HEK293 (cell line): ENCODE data around the gene PROM2.

ENCODE experiments used
- CTCF ChIA-PET: fragments of 350-600 bp; formaldehyde crosslinking; extraction: SDS; loops from one replicate; lab custom pipeline; 2021; ENCODE audit warnings: antibody characterized with exemption; lab: Yijun Ruan, JAX
- POLR2A ChIA-PET: fragments of 300-600 bp; formaldehyde crosslinking; extraction: SDS; loops from one replicate; lab custom pipeline; 2020; ENCODE audit warnings: antibody characterized with exemption, inconsistent platforms; lab: Yijun Ruan, JAX
- H3K27ac ChIP-seq: fragments of 200-500 bp; sonication (Bioruptor generic); 2 replicates; pipeline ENCODE4 v1.5.1; 2014; ENCODE audit warnings: low read depth, low read length, control low read depth, inconsistent platforms; ENCODE audit errors: extremely low read depth
- H3K36me3 ChIP-seq, 2 experiments: fragments of 200-500 bp in 1 of 2; sonication (Bioruptor generic) in 1 of 2; 1 replicate in 1 of 2; 2 replicates in 1 of 2; pipeline ENCODE4 v1.5.1; 2014 to 2017; ENCODE audit warnings: inconsistent platforms in 2 of 2, low read length in 2 of 2; ENCODE audit not compliant: control insufficient read depth in 2 of 2, insufficient read depth in 1 of 2
- H3K4me1 ChIP-seq: fragments of 200-500 bp; sonication (Bioruptor generic); 2 replicates; pipeline ENCODE4 v1.5.1; 2014; ENCODE audit warnings: mild to moderate bottlenecking, low read length, inconsistent platforms; ENCODE audit not compliant: control insufficient read depth, insufficient read depth
- H3K4me3 ChIP-seq: 2 replicates; pipeline ENCODE4 v1.5.1; 2011; ENCODE audit warnings: low read depth, mild to moderate bottlenecking, control low read depth, low read length, moderate library complexity
- H3K9me3 ChIP-seq: fragments of 200-500 bp; sonication (Bioruptor generic); 2 replicates; pipeline ENCODE4 v1.5.1; 2014; ENCODE audit warnings: low read depth, low read length, inconsistent platforms; ENCODE audit not compliant: control insufficient read depth, insufficient read depth
- EGR2 ChIP-seq: fragments of 450-650 bp; formaldehyde crosslinking; IDR thresholded peaks from 2 replicates; pipeline ENCODE4 v1.5.1; 2016; ENCODE audit warnings: low read depth, missing biosample characterization, missing genetic modification characterization
- ZBTB11 ChIP-seq: fragments of 450-650 bp; formaldehyde crosslinking; conservative IDR thresholded peaks from 2 replicates; pipeline ENCODE4 v1.5.1; 2016; ENCODE audit warnings: low read depth, missing biosample characterization, missing genetic modification characterization
- ZBTB48 ChIP-seq: fragments of 450-650 bp; formaldehyde crosslinking; IDR thresholded peaks from 2 replicates; pipeline ENCODE4 v1.5.1; 2016; ENCODE audit warnings: missing biosample characterization, missing genetic modification characterization
- ZFHX2 ChIP-seq: fragments of 450-650 bp; formaldehyde crosslinking; conservative IDR thresholded peaks from 2 replicates; pipeline ENCODE4 v1.5.1; 2016; ENCODE audit warnings: missing biosample characterization, missing genetic modification characterization
- ZNF112 ChIP-seq: fragments of 450-650 bp; formaldehyde crosslinking; IDR thresholded peaks from 2 replicates; pipeline ENCODE4 v1.5.0; 2017; ENCODE audit warnings: missing biosample characterization, missing genetic modification characterization
- ZNF292 ChIP-seq: fragments of 450-650 bp; formaldehyde crosslinking; IDR thresholded peaks from 2 replicates; pipeline ENCODE4 v1.5.1; 2016; ENCODE audit warnings: low read depth, missing biosample characterization, missing genetic modification characterization, borderline replicate concordance
- ZNF624 ChIP-seq: fragments of 450-650 bp; formaldehyde crosslinking; IDR thresholded peaks from 2 replicates; pipeline ENCODE4 v1.5.1; 2017; ENCODE audit warnings: missing biosample characterization, missing genetic modification characterization
- TF ChIP-seq, protein P1 (sequence below): fragments of 450-650 bp; formaldehyde crosslinking; IDR thresholded peaks from 2 replicates; pipeline ENCODE4 v1.5.1; 2016; ENCODE audit warnings: missing biosample characterization, missing genetic modification characterization

Gene PROM2

DNA sequence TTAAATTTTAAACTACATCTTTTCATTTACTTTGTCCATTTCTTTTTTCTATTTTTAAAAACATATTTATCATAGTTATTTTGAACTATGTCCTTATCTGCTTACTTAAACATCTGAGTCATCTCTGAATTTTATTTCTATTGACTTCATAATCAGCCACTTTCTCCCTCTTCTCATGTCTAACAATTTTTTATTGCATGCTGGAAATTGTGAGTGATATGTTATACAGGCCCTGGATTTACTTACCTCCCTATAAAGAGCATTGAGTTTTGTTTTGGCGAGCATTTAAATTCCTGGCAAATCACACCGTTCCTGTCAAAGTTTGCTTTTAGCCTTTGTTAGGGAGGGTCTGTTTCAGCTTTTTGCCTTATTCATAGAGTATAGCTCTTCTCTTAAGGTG lies 62.2 kb downstream of the PROM2 start:
- no peak overlapping the region for H3K4me3 ChIP-seq
- TF ChIP-seq, protein P1, sequence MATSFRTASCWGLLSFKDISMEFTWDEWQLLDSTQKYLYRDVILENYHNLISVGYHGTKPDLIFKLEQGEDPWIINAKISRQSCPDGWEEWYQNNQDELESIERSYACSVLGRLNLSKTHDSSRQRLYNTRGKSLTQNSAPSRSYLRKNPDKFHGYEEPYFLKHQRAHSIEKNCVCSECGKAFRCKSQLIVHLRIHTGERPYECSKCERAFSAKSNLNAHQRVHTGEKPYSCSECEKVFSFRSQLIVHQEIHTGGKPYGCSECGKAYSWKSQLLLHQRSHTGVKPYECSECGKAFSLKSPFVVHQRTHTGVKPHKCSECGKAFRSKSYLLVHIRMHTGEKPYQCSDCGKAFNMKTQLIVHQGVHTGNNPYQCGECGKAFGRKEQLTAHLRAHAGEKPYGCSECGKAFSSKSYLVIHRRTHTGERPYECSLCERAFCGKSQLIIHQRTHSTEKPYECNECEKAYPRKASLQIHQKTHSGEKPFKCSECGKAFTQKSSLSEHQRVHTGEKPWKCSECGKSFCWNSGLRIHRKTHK (tag by site-specific recombination) = peak; percentile 71; the same call in 1 of the 2 replicates
- TF ChIP-seq ZBTB48 = no peak
- TF ChIP-seq, all 188 proteins: peak for 1
- no peaks in the 10 kb centered on the region for H3K9me3 ChIP-seq
- H3K27ac ChIP-seq = no peak overlapping the region
- CTCF ChIA-PET = interaction anchor here (0.6 to 1.4 kb wide), 3 partner anchors 9 to 53 kb away, joined by 3 to 6 read pairs (median 4); no protein-coding TSS in a partner anchor
- H3K36me3 ChIP-seq = no peaks in the 10 kb centered on the region
- peaks cover 6% of the 10 kb centered on the region for H3K4me1 ChIP-seq
- POLR2A ChIA-PET = no interaction called here

DNA sequence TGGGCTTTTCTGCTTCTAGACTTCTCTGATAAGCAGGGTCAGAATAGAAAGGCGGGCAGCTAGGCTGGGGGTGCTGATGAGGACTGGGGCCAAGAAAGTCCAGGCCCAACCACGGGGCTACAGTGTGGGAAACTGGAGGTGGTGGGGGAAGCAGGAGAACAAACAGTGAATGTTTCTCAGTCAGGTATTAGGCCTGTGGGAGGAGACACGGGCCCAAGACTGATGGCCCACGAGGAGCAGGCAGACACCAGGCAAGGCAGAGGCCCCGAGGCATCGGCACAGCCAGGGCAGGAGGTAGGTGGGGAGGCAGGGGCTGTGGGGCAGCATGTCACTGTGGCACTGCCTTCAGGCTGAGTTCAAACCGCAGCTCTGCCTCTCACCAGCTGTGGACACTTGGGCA lies 63.6 kb downstream of the PROM2 start:
- peaks cover 6% of the 10 kb centered on the region for H3K4me1 ChIP-seq
- TF ChIP-seq ZBTB11 (tag by site-specific recombination) (no peak), ZNF112 (tag by site-specific recombination) (no peak), ZFHX2 (tag by site-specific recombination) (peak; percentile 53), ZNF624 (tag by site-specific recombination) (no peak), ZNF292 (tag by site-specific recombination) (no peak), EGR2 (peak; percentile 82)
- no peaks in the 10 kb centered on the region for H3K36me3 ChIP-seq
- H3K4me3 ChIP-seq = no peak overlapping the region
- POLR2A ChIA-PET = no interaction called here
- no peaks in the 10 kb centered on the region for H3K9me3 ChIP-seq
- CTCF ChIA-PET = no interaction called here
- H3K27ac ChIP-seq = no peak overlapping the region
